ENCODE results near the gene MYRFL. TPM values are rescaled to one million over a fixed set of nuclear protein-coding genes. Genes with fewer than 3 reads are reported as not detected.

The MYRFL gene
- total RNA-seq, 4 donors from 2014 or later: not detected

DNA sequence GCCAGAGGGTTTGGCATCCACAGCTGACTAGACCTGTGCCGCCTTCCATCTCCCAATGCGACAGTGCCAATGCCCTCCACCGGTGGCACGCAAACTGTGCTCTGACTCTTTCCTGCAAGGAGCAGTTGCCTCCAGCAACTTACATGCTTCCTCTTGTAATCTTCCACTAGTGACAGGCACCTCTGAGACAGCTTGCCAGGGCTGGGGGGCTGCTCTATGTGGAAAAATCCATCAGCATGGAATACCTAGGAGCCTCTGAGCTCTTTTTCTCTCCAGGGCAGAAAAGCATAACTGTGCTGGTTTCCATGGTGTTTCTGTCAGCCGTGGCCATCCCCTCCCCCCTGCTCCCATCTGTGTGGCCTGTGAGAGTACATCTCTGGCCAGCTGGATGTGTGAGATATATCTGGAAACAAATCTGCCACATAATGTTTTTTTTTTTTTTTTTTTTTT lies 110.6 kb downstream of the MYRFL start:
- TF ChIP-seq, protein P1, sequence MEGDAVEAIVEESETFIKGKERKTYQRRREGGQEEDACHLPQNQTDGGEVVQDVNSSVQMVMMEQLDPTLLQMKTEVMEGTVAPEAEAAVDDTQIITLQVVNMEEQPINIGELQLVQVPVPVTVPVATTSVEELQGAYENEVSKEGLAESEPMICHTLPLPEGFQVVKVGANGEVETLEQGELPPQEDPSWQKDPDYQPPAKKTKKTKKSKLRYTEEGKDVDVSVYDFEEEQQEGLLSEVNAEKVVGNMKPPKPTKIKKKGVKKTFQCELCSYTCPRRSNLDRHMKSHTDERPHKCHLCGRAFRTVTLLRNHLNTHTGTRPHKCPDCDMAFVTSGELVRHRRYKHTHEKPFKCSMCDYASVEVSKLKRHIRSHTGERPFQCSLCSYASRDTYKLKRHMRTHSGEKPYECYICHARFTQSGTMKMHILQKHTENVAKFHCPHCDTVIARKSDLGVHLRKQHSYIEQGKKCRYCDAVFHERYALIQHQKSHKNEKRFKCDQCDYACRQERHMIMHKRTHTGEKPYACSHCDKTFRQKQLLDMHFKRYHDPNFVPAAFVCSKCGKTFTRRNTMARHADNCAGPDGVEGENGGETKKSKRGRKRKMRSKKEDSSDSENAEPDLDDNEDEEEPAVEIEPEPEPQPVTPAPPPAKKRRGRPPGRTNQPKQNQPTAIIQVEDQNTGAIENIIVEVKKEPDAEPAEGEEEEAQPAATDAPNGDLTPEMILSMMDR (IDR thresholded peaks at IDR 0.05): no peak
- ATAC-seq (ENCODE audit: low FRiP score): no peak
- no peak for DNase-seq (ENCODE audit: low spot score)

DNA sequence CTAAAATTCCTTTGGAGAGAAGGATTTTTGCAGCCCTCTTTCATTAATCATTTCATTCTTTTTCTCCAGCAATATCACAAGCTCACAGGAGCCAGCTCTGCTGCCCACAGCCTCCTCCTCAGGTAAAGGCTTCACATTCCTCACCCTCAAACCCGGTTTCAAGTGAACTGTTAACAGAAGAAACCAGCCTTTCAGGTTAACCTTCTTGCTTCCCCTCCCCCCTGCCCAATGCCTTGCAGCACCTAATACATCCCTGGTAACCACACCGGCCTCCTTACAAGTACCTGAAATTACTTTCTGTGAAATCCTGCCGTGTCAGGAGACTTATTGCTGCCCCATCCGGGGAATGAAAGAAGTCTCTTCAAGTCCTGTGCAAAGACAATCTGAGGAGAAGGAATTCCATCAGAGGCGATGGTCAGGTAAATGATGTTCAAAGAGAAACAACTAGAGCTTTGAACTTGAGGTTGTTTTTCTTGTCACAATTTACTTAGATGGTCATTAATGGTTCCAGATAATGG lies 111.2 kb downstream of the MYRFL start:
- DNase-seq (ENCODE audit: low spot score) (no peak), ATAC-seq (ENCODE audit: low FRiP score) (no peak)
- TF ChIP-seq, protein P1 (IDR thresholded peaks at IDR 0.05): no peak

- TF ChIP-seq, protein P1 (IDR thresholded peaks at IDR 0.05): no peak
- ATAC-seq (ENCODE audit: low FRiP score) (no peak), DNase-seq (ENCODE audit: low spot score) (no peak)
Observed at GRCh38 chr12:69936766-69937165, 111.7 kb downstream of the MYRFL start.

GRCh38 chr12:69947123-69947522 lies 122.1 kb downstream of the MYRFL start:
- DNase-seq (ENCODE audit: low spot score) (no peak), ATAC-seq (ENCODE audit: low FRiP score) (no peak)
- TF ChIP-seq, protein P1 (IDR thresholded peaks at IDR 0.05): no peak

GRCh38 chr12:69947897-69948296 lies 122.9 kb downstream of the MYRFL start:
- DNase-seq (ENCODE audit: low spot score) (no peak), ATAC-seq (ENCODE audit: low FRiP score) (no peak)
- TF ChIP-seq, protein P1 (IDR thresholded peaks at IDR 0.05): no peak

DNA sequence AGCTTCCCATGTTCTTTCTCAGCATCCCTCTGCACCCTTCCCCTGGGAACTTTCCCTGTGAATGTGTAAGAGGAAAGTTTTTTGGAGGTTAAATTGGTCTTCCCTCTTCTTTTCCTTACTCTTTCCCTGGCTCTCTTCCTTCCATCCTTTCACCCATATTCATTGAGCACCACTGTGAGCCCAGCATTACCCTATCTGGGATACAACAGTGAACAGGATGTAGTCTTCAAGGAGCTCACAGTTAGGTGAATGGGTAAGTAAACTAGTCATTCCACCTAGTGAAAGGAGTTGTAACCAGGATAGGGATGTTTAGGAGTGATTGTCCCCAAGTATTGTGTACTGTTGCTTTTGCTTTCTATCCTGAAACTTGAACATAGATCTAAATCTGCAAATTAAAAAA lies 123.8 kb downstream of the MYRFL start:
- TF ChIP-seq, protein P1 (IDR thresholded peaks at IDR 0.05): no peak
- no peak for DNase-seq (ENCODE audit: low spot score)
- ATAC-seq (ENCODE audit: low FRiP score): no peak

DNA sequence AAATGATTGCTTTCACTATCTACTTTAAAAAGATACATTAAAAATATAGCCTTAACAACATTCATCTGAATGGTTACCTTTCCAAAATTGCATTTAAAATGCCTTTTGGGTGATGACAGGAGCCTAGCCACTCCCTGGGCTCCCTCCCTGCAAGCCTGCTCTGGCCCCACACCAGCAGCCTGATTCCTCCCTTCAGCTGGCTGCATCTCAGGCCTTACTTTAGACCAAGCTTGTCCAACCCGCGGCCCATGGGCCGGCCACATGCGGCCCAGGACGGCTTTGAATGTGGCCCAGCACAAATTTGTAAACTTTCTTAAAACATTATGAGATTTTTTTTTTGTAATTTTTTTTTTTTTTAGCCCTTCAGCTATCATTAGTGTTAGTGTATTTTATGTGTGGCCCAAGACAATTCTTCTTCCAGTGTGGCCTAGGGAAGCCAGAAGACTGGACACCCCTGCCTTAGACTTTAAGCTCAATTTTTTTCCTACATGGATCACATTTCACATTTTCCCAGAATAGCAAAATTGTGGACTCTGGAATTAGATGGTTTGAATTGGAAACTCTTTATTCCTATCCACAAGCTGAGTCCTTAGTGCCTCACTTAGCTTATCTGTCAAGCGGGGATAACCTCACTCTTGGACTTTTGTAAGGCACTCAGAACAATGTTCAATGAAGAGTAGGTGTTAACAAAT lies 124.4 kb downstream of the MYRFL start:
- DNase-seq (ENCODE audit: low spot score): no peak
- TF ChIP-seq, protein P1 (IDR thresholded peaks at IDR 0.05): no peak
- ATAC-seq (ENCODE audit: low FRiP score): no peak

Measured in omental fat pad (tissue), 4 donors.